Measurements from ENCODE around the gene LMTK3. TPM values are rescaled to one million over a fixed set of nuclear protein-coding genes. Genes with fewer than 3 reads are reported as not detected.

The LMTK3 gene
- total RNA-seq, 1 donor from 2014 or later: 12.7 TPM

- DNase-seq (ENCODE audit: low spot score, unreplicated experiment): no peak
- Mint-ChIP-seq H3K36me3 (ENCODE audit: insufficient read depth) (peaks cover 11% of the 10 kb centered on the region), H3K9me3 (ENCODE audit: low read depth) (no peaks in the 10 kb centered on the region), H3K4me3 (ENCODE audit: low read depth) (peak overlapping the region; percentile 94), H3K27ac (peak overlapping the region; percentile 89), H3K27me3 (no peaks in the 10 kb centered on the region), H3K4me1 (ENCODE audit: low read depth) (peaks cover 13% of the 10 kb centered on the region)
- no peak for TF ChIP-seq CTCF (IDR thresholded peaks at IDR 0.05; ENCODE audit: unreplicated experiment)
These were observed 67.3 kb downstream of the LMTK3 start for GRCh38 chr19:48444129-48444935.

GRCh38 chr19:48443731-48444128, 67.9 kb downstream of the LMTK3 start:
- no peaks in the 10 kb centered on the region for H3K9me3 Mint-ChIP-seq (ENCODE audit: low read depth)
- no peak overlapping the region for H3K27ac Mint-ChIP-seq
- H3K4me3 Mint-ChIP-seq (ENCODE audit: low read depth): no peak overlapping the region
- no peak for TF ChIP-seq CTCF (IDR thresholded peaks at IDR 0.05; ENCODE audit: unreplicated experiment)
- DNase-seq (ENCODE audit: low spot score, unreplicated experiment): no peak
- peaks cover 13% of the 10 kb centered on the region for H3K4me1 Mint-ChIP-seq (ENCODE audit: low read depth)
- H3K27me3 Mint-ChIP-seq: no peaks in the 10 kb centered on the region
- peaks cover 9% of the 10 kb centered on the region for H3K36me3 Mint-ChIP-seq (ENCODE audit: insufficient read depth)

- no peaks in the 10 kb centered on the region for H3K9me3 Mint-ChIP-seq (ENCODE audit: low read depth)
- no peak for DNase-seq (ENCODE audit: low spot score, unreplicated experiment)
- peaks cover 5% of the 10 kb centered on the region for H3K36me3 Mint-ChIP-seq (ENCODE audit: insufficient read depth)
- no peak overlapping the region for H3K27ac Mint-ChIP-seq
- peaks cover 13% of the 10 kb centered on the region for H3K4me1 Mint-ChIP-seq (ENCODE audit: low read depth)
- no peak for TF ChIP-seq CTCF (IDR thresholded peaks at IDR 0.05; ENCODE audit: unreplicated experiment)
- no peaks in the 10 kb centered on the region for H3K27me3 Mint-ChIP-seq
- no peak overlapping the region for H3K4me3 Mint-ChIP-seq (ENCODE audit: low read depth)
These were observed 68.4 kb downstream of the LMTK3 start for GRCh38 chr19:48443256-48443655.

GRCh38 chr19:48442116-48443035, 69.3 kb downstream of the LMTK3 start:
- DNase-seq (ENCODE audit: low spot score, unreplicated experiment): no peak
- H3K27me3 Mint-ChIP-seq: no peaks in the 10 kb centered on the region
- H3K36me3 Mint-ChIP-seq (ENCODE audit: insufficient read depth): peaks cover 2% of the 10 kb centered on the region
- TF ChIP-seq CTCF (IDR thresholded peaks at IDR 0.05; ENCODE audit: unreplicated experiment): no peak
- H3K9me3 Mint-ChIP-seq (ENCODE audit: low read depth): no peaks in the 10 kb centered on the region
- H3K27ac Mint-ChIP-seq: no peak overlapping the region
- H3K4me1 Mint-ChIP-seq (ENCODE audit: low read depth): peaks cover 13% of the 10 kb centered on the region
- H3K4me3 Mint-ChIP-seq (ENCODE audit: low read depth): peak overlapping the region; percentile 47

- Mint-ChIP-seq H3K27ac (no peak overlapping the region), H3K4me3 (ENCODE audit: low read depth) (no peak overlapping the region), H3K4me1 (ENCODE audit: low read depth) (peaks cover 12% of the 10 kb centered on the region), H3K36me3 (ENCODE audit: insufficient read depth) (peaks cover 2% of the 10 kb centered on the region), H3K9me3 (ENCODE audit: low read depth) (no peaks in the 10 kb centered on the region), H3K27me3 (no peaks in the 10 kb centered on the region)
- no peak for TF ChIP-seq CTCF (IDR thresholded peaks at IDR 0.05; ENCODE audit: unreplicated experiment)
- DNase-seq (ENCODE audit: low spot score, unreplicated experiment): no peak
These were observed 70.1 kb downstream of the LMTK3 start for GRCh38 chr19:48441360-48442050.
